Hematopoietic multipotent progenitor cell treated with erythropoietin and hydrocortisone succinate and interleukin-3 and kit ligand, for 4 days (in vitro differentiated cells): ENCODE results near the gene FAM53B.

Experiments
- DNase-seq: peaks from one replicate; pipeline ENCODE4 v3.0.0-alpha.2; 2015

Gene FAM53B

DNA sequence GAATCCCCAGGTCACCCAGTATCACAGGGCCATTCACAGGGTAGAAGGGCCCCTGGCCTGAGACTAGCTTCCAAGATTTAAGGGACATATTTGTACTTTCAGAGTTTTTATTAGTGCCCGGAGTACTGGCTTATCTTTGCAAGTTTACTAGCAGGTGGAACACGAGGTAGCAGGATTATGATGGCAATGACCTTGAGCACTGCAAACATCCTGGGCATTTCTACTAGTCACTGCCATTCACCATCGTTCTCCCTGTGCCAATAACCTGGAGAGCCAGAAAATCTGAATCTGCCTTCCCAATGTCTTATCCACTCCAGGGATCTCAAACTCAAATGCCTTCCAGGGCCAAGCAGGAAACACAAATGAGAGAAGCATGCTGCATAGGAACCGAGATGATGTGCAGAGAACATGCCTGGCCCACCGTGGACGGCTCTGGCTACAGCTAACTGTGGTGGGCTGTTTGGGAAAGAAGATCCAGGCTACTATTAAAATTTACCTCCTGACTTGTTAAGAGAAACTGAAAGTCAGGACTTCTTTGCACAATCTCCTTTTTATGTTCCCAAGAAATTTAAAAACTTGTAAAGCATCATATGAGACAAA, 16.7 kb downstream of the FAM53B start:
- no peak for DNase-seq

DNA sequence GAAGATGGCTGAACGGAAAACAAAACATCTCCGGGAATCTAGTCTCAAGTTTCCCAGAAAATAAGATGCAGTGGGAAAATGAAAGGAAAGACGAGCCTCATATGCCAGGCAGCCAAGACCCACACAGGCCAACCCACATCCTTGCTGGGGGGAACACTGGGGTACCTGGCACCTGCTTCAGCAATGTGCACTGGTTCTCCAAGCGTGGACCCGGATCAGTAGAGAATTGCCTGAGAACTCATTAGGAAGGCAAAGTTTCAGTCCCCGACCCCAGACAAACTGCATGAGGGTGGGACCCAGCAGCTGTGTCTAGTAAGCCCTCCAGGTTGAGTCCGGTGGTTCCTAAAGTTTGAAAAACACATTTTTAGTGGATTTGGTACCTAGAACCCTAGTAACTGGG, 18.4 kb downstream of the FAM53B start:
- DNase-seq, result no peak

DNA sequence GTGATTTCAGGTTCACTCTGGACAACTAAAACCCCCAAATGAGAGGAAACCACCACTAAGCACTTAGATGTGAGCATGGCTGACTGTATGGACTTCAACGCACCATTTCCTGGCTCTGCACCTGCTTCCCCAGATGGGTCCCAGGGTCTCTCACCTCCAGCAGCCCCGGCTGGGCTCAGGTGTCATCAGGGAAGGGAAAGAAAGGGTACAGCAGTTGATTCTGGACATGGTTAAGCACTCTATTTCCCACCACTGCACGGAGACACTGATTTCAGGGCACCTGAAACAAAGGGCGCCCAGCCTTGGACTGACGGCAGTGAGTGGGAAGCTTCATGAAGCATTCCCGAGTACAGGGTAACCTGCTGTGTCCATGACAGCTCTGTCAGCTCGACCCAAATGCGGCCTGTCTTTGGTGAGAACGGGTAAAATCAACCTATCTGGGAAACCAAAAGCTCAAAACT, 19.0 kb downstream of the FAM53B start:
- no peak for DNase-seq

DNA sequence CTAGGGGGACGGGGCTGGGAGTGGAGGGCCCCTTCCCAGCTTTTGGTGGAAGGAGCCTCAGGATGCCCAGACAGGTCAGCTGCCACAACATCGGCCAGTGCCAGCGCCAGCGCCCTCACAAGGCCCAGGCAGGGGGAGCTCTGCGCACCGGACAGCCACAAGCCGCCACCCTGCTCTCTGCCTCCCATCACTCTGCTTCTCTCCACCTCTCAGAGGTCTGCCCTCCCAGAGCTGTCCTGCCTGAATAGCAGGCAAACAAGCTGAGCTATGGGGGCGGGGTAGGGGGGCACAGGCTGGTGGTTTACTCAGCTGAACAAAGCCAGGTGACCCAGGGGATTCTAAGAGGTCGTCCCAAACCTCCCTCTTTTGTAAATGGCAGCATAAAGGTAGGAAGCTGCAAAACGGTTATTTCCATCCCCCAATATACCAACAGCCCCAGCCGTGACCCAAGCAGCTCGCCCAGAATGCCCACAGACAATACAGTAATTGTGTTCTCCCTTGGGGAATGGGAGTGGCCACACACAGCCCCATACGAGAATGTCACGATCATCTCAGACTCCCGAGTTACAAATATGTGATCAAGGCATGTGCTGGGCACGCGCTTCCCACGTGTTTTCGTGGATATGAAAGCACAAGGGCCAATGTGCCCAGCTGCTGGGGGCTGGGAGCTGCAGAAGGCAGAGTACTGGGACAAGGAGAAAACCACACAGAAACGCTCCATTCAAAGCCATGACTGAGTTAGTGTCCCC, 19.7 kb downstream of the FAM53B start:
- DNase-seq, result no peak

DNA sequence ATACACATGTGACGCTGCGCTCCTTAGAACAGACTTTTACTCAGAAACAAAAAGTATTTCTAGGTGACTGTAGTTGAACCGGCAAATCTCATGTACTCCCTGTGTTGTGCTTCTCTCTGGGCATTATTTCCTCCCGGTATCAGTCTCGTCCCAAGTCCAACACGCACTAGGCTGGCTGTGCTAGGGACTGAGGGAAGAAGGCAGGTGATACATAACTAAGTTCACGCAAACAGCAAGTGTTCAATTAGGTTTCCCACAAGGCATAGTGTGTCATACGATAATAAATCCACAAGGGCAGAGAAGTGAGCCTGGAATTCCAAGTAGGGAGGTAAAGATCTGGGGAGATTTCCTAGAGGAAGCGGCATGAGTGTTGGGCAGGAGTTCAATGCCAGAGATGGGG, 20.4 kb downstream of the FAM53B start:
- DNase-seq, result no peak

DNA sequence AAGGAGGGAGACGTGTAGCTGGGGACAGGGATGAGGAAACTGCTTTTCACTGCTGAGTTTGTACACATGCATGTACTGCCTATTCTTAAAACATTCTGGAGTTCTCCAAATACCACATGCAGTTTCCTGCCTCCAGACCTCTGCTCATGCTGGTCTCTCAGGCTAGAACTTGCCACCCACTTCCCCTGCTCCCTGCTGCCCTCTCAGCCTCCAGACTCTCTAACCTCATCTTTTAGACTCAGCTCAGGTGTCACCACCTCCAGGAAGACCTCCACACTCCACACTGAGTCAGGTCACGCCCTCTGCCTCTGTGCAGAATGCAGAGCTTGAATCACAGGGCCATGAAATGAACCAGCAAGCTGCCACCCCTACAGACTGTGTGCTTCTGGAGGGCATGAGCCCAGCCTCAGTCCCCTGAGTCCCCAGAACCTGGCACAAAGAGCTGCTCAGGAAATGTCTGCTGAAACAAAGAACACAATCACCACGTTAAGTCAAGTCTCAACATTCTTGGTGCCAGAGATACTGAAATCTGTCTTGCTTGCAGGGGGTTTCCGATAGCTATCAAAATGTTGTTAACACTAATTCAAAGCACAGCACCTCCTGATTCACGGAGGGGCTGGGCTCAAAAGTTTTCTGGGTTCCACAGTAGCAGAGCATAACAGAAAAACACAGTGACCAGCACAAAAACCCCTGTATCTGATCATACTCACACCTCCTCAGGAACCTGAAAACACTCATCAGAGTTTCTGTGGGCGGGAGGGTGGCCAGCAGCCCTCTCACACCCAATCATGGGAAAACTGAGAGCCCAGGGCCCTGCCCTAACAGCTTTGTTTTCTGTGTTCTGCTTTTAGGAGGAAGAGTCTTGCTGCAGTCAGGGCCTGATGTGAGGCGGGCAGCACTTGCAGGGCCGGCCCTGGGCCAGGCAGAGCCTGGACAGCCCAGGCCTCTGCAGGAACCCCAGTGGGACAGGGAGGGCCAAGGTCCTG, 21.1 kb downstream of the FAM53B start:
- peak; percentile 63 for DNase-seq

DNA sequence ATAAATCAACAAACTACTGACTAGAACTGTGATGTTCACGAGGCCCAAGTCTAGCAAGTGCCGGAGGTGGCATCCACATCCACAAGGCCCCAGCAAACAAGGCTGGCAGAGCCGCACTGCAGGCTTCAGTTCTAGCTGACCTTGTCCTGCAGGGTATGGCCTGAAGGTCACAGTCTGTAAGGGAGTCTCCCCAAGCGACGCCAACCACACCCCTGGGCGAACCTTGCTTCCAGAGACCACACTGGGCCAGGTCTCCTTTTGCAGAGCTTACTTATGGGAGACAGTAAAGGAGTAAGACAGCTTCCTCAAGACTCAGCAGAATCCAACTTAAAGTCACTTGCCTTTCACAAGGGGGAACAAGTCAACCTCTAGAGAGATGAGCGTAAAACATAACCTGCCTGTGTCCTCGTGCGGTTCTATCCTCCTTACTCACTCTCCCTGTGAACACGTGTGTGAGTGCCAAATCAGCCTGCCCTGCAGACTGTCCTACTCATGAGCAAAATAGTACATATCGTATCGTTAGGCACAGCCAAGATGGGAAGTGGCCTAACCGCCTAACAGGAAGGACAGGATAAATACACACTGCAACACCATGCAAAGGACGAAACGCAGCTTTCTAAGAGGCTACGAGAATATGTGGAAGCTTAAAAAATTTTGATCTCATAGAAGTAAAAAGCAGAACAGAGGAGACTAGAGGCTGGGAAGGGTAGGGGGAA, 22.7 kb downstream of the FAM53B start:
- peak; percentile 90 for DNase-seq

DNA sequence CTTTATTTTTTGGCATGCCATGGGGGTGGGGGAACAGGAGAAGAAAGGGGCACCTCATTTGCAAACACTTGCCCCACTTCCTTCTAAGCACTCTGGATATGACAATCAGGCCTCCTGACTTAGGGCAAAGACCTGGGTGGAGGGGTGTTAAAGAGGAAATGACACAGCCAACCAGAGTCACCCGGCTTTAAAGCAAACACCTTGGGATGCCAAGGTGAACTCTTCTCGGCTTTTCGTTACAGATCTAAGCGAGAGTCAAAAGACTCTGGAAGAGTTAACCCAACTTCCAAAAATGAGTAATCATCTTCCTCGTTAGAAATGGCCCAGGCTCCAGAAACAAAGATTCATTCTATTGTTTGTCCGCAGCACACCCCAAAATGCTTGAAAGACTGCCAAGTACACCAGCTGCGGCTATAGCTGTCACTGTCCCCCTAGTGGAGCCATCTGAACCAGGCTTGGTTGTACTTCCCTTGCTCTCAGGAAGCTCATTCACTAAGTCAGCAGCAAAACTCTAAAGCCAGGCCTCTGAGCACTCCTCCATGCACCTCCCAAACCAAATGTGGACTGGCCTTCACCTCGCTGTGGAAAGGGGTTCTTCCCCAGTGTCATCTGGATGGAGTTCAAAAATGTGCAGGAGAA, 24.8 kb downstream of the FAM53B start:
- peak; percentile 95 for DNase-seq

DNA sequence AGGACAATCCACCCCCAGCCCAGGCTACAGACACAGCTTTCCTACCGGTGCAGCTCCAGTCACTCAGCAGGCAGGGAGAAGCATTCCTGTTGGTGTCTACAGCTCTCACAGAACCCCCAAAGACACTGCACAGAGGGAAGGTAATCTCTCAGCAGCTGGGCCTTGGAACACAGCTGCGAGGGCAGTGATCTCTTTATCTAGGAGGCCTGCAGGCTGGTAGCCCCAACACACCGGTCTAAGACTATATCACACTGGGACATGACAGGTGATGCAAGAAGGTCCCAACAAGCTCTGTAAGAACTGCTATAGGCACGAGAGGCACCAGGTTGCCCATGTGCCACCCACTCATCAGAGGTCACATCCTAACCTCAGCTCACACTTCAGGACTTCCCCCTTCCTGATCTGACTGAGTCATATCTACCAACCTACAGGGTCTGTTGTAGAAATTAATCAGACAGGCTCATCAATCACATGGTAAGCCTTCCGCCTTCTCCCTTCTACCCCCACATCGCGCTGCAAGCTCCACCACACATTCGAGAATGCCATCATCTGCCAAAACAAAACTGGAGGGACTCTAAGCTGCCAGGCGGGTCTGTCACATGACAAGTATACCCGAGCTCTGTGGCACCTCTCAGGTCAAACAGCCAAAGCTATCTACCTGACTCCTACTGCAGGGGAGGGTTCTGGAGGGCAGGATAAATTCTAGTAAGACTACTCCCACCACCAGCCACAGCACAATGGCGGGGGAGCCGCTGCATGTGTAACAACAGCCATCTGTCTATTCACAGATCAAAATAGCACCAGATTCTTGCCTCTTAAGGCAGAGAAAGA, 26.1 kb downstream of the FAM53B start:
- DNase-seq, result peak; percentile 96

DNA sequence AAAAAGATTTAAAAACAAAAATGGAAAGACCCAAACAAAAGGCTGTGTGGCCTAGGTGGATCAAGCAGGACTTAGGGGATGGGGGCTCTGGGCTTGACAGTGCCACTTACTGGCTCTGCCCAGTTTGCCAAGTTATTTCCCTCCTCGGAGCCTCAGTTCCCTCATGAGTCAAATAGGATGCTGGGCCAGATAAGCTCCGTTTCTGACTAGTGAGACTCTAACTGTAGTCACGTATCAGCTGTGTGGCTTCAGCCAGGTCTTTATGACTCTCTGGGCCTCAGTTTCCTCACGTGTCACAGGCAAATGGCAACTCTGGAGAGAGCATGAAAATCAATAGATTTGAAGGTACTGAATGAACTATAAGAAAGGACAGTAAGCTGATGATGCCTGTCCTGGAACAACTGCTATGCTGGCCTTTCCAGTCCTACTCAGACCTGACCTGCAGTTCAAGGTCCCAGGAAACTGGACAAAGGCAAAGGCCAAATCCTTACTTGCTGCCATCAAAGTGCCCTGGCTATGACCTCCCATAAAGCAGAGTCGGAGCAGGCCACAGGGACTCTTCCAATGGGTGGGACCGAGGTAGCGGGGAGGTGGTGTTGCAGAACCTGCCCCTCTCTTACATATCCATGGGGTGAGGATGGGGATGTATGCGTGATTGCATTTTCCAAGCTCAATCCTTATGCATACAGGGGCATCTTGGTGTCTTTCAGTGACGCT, 27.0 kb downstream of the FAM53B start:
- DNase-seq, result no peak

DNA sequence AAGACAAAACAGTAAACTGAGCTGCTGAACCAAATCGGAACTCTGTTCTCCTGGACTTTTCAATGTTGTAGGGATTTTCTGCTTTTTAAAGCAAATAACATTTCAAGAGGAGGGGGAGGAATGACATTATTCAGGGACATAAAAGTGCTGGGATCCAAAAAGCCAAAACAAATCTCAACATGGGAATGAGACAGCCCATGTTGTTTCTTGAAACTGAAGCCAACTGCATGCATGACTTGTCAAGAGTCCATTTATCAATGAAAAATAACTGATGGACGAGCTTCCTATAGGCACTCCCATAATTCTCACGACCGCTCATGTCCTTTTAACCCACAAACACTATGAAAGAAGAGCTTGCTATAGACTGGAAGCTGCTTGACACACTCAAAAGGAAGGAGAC, 27.8 kb downstream of the FAM53B start:
- DNase-seq, result no peak

DNA sequence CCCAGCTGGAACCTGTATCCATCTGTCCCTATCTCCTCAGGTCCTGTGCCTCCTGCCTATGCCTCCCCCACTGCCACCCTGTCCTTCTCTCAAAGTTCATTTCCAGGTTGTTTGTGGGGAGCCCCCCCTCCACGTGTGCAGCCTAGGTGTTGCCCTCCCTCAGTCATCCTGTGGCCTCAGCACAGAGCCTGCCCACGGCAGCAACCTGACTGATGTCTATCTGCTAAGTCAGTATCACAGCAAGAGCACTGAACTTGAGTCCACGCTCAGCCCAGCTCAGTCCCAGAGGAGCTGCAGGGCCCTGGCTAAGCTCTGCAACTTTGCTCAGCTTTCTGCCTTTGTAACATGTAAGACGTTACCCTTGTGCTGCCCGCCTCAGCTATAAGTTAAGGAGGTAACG, 28.7 kb downstream of the FAM53B start:
- no peak for DNase-seq

DNA sequence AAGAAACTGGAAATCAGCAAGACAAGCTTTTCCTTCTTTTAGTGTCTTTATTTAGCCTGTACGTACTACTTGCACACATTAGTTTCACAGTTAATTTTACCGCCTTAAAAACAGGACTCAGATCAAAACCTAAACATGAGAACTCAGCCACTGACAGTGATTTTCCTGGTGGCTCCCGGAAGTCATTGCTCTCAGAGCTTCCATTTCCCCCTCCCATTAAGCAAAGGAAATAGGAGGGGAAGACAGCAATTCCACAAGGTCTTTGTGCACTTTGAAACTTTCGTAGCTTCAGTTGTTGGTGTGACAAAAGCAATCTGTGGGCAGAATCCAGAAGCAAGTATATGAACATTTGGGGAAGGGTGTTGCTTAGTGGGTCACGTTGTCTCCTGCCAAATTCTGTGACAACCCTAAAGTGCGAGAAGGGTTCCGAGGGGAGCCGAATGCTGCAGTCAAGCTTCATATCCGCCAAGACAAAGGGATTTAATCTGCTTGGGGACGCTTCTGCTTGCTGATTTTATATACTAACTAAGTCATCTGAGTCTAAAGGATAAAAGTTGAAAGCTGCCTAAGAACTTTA, 30.4 kb downstream of the FAM53B start:
- DNase-seq, result no peak

DNA sequence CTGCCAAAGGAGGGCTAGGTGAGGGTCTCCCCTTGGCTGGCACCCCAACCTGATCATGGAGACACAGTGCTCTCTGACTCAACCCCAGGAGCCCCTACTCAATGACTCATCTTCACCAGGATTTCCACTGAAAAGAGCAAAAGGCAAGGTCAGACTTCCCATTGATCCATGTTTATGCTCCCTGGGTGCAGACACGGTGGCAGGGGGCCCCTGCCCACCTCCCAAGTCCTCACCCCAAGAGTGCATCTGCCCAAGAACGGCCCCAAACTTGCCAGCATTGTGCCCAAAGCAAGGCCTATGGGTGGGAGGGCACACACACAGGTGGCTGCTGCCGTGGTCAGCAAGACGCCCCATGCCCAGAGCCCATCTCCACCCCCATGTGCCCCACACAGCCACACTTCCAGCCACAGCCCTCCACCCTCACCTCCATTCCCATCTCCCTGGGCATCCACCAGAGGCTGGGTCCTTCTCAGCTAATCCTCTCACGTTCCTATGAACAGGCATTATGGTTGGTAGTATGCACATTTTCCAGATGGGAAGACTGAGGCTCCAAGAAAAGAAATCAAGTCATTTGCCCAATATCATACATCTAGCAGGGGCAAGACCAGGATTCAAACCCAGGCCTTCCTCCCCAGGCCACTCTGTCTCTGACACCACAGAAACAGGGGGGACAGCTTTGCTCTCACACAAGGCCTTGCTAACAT, 31.3 kb downstream of the FAM53B start:
- DNase-seq, result no peak

DNA sequence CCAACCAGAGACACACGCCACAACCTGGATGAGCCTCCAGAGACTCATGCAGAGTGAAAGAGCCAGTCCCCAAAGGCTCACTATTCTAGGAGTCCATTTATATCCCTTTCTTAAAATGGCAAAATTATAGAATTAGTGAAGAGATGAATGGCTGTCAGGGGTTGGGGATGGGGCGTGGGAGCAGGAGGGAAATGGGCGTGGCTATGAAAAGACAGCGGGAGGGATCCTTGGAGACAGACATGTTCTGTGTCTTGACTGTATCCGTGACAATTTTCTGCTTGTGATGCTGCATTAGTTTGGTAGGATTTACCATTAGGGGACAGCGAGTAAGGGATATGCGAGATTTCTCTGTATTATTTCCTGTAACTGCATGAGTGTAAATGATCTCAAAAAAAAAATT, 33.0 kb downstream of the FAM53B start:
- no peak for DNase-seq

DNA sequence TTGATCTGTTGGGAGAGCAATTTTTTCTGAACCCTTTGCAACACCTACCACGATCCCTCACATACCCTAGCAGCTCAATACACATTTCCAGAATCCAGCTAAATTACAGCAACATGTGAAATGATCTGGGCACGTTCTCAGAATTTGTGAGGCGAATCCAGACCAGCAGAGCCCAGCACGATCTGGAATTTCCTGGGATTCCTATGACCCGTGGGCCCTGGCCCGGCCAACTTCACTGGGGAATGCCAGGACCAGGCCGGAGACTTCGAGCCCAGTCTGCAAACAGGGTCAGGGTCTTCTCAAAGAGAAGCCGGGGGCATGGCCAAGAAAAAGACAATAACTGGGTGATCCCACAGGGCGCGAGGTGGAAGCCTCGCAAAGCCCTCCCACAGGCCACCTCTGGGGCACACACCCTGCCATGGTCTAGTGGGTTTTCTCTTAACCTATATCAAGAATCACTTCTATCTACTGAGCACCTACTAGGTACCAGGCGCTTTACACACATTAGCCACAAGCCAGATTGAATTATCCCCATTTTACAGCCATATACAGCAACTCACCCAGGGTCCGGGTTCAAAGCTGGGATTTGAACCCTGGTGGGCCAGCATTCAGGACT, 33.8 kb downstream of the FAM53B start:
- no peak for DNase-seq

DNA sequence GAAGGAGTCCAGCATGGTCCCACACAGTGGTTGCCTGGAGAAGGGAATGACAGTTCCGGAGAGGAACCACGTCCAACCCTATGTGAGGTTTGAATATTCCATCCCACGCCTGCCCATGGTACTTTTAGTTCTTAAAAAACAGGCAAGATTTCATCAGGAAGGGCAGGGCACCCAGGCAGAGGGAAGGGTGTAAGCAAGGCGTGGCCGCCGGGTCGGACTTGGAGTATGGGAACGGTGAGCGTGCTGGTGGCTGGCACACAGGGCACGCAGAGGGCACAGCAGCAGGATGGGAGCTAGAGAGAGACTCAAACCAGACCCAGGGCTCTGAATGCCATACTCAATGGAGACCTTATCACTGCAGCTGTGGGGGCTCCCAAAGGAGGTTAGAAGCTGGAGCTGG, 34.3 kb downstream of the FAM53B start:
- no peak for DNase-seq

DNA sequence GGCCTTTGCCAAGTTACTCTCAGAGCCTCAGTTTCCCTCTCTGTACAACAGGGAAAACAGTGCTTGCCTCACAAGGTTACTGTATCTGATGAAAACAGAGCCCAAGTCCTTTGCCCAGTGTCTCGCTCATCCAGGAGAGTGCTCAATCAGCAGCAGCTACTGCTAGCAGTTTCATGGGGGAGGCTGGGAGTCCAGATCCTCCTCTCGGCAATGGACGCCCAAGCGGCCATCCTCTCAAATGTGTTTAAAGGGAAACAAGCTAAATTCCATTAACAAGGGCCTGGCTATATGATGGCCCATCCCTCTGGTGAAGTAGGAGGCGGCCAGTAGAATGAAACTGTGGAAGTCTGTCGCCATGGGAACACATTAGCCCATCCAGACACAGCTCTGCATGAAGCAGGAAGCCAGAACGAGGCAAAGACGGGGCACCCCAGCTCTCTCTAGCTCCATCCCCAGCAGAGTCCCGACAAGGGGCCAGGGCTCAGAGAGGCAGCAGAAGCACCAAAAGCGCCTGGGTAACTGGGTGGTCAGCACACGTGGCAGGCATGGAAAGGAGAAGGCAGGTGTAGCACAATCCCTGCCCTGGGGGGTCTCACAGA, 35.2 kb downstream of the FAM53B start:
- no peak for DNase-seq

DNA sequence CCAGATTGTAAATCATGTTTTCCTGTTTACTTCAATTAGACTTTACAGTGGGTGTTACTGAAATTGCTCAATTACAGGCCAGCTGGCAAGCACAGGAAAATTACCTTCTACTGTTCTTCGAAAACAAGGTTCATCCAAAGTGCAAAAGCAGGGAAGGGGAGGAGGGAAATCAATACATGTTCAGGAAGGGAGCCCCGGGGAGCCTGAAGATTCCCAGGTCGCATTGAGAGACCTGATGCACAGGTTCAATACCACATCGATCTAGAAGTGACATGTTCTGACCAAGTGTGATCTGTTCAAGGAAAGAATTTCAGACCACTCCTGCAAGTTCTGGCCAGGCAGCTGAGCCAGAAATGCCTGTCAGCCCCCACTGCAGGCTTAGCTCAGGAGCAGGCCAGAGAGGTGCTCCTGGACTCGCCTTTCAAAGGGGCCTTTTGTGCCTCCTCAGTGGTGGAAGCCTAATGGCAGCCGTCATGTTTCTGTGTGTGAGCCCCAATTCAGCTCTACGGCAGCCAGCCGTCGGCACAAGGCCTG, 35.9 kb downstream of the FAM53B start:
- no peak for DNase-seq
